ENCODE data around the gene TPSB2. TPM values are rescaled to one million over a fixed set of nuclear protein-coding genes. Genes with fewer than 3 reads are reported as not detected.

TPSB2 gene
- total RNA-seq, 1 experiment from 2014 or later, result not detected

DNA sequence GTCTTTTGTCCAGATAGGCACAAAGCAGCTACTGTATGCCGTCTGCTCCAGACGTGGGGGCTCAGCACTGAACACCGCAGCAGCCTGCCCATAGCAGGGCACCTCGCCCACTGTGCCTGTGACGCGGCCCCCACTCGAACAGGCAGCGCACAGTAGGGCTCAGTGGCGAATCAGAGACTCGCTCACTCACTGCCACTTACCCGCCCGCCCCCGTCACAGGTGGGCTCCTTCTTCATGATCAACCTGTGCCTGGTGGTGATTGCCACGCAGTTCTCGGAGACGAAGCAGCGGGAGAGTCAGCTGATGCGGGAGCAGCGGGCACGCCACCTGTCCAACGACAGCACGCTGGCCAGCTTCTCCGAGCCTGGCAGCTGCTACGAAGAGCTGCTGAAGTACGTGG is 28.5 kb downstream of the TPSB2 start (continued):
- TF ChIP-seq, protein P1, sequence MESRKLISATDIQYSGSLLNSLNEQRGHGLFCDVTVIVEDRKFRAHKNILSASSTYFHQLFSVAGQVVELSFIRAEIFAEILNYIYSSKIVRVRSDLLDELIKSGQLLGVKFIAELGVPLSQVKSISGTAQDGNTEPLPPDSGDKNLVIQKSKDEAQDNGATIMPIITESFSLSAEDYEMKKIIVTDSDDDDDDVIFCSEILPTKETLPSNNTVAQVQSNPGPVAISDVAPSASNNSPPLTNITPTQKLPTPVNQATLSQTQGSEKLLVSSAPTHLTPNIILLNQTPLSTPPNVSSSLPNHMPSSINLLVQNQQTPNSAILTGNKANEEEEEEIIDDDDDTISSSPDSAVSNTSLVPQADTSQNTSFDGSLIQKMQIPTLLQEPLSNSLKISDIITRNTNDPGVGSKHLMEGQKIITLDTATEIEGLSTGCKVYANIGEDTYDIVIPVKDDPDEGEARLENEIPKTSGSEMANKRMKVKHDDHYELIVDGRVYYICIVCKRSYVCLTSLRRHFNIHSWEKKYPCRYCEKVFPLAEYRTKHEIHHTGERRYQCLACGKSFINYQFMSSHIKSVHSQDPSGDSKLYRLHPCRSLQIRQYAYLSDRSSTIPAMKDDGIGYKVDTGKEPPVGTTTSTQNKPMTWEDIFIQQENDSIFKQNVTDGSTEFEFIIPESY (IDR thresholded peaks at IDR 0.05; ENCODE audit: extremely low read depth, insufficient replicate concordance, low read length), result no peak
- TF ChIP-seq CBX3 (IDR thresholded peaks at IDR 0.05; ENCODE audit: low read depth) (no peak), FOSL1 (IDR thresholded peaks at IDR 0.05; ENCODE audit: low read depth) (no peak), ZNF274 (IDR thresholded peaks at IDR 0.05; ENCODE audit: low read depth, low read length) (no peak), RAD21 (IDR thresholded peaks at IDR 0.05; ENCODE audit: low read depth) (no peak)

DNA sequence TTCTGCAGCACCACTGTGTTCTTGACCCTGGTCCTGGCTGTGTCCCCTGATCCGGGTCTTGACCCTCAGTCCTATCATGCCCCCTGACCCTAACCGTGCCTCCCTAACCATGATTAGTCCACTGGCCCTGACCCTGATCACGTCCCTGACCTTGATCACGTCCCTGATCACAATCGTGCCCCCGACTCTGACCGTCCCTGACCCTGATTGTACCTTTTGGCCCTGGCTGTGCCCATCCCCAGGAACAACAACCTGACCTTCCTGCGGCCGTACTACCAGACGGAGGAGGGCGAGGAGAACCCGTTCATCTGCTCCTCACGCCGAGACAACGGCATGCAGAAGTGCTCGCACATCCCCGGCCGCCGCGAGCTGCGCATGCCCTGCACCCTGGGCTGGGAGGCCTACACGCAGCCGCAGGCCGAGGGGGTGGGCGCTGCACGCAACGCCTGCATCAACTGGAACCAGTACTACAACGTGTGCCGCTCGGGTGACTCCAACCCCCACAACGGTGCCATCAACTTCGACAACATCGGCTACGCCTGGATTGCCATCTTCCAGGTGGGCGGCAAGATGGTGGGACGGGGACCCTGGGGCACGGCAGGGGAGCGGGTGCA is 29.9 kb downstream of the TPSB2 start:
- H3K9me2 ChIP-seq (ENCODE audit: insufficient read depth), result no peaks in the 10 kb centered on the region
- no peaks in the 10 kb centered on the region for H3K27me3 ChIP-seq (ENCODE audit: insufficient read depth, low read length)
- H3K9me3 ChIP-seq (ENCODE audit: control insufficient read depth in 1 of 2, insufficient read depth in 1 of 2, low read depth in 1 of 2, low read length in 2 of 2), result no peaks in the 10 kb centered on the region
- H3K27ac ChIP-seq (ENCODE audit: low read depth, low read length), result no peak overlapping the region
- ChIA-PET RAD21 (ENCODE audit: low non-redundant PET in 1 of 2, low total read pairs in 2 of 2, uncharacterized antibody in 2 of 2, unreplicated experiment in 2 of 2) (no interaction called here), POLR2A (no interaction called here), CTCF (no interaction called here)
- TF ChIP-seq, protein P2, sequence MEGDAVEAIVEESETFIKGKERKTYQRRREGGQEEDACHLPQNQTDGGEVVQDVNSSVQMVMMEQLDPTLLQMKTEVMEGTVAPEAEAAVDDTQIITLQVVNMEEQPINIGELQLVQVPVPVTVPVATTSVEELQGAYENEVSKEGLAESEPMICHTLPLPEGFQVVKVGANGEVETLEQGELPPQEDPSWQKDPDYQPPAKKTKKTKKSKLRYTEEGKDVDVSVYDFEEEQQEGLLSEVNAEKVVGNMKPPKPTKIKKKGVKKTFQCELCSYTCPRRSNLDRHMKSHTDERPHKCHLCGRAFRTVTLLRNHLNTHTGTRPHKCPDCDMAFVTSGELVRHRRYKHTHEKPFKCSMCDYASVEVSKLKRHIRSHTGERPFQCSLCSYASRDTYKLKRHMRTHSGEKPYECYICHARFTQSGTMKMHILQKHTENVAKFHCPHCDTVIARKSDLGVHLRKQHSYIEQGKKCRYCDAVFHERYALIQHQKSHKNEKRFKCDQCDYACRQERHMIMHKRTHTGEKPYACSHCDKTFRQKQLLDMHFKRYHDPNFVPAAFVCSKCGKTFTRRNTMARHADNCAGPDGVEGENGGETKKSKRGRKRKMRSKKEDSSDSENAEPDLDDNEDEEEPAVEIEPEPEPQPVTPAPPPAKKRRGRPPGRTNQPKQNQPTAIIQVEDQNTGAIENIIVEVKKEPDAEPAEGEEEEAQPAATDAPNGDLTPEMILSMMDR (IDR thresholded peaks at IDR 0.05 in 2 of 3, conservative IDR thresholded peaks at IDR 0.05 in 1 of 3; ENCODE audit: borderline replicate concordance in 1 of 3, insufficient read depth in 1 of 3, low read depth in 2 of 3, low read length in 2 of 3), result no peak
- TF ChIP-seq YY1 (IDR thresholded peaks at IDR 0.05; ENCODE audit: extremely low read depth, insufficient replicate concordance, low read depth, low read length) (no peak), CBX3 (IDR thresholded peaks at IDR 0.05; ENCODE audit: low read depth) (no peak), ZFX (IDR thresholded peaks at IDR 0.05) (no peak), EZH2phosphoT487 (IDR thresholded peaks at IDR 0.05; ENCODE audit: borderline replicate concordance) (no peak)
- TF ChIP-seq, protein P3, sequence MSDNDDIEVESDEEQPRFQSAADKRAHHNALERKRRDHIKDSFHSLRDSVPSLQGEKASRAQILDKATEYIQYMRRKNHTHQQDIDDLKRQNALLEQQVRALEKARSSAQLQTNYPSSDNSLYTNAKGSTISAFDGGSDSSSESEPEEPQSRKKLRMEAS (IDR thresholded peaks at IDR 0.05), result no peak
- no peaks in the 10 kb centered on the region for H3K79me2 ChIP-seq (ENCODE audit: insufficient read depth, low read length)
- no peak overlapping the region for H3K4me3 ChIP-seq (replicated peaks in 1 of 2; ENCODE audit: low read depth in 1 of 2, low read length in 2 of 2)
- intact Hi-C loops (cut with micrococcal nuclease), result no loop called here
- H3K36me3 ChIP-seq (ENCODE audit: control insufficient read depth in 1 of 2, insufficient read depth in 2 of 2, low read length in 2 of 2), result no peaks in the 10 kb centered on the region
- H3K4me1 ChIP-seq (ENCODE audit: control insufficient read depth in 1 of 2, insufficient read depth in 2 of 2, low read length in 2 of 2), result peaks cover 0 to 16% of the 10 kb centered on the region in 2 experiments; a peak in 2 of 4 replicates
- BruUV-seq (replicated peaks), result no TSS peak
- DNase-seq (ENCODE audit: low read depth, low spot score) (no peak), ATAC-seq (no peak)
- H2AFZ ChIP-seq (ENCODE audit: low read depth, low read length, poor library complexity, severe bottlenecking), result no peak overlapping the region
- no peak overlapping the region for H3K4me2 ChIP-seq (ENCODE audit: low read length)
- no peaks in the 10 kb centered on the region for H4K20me1 ChIP-seq (ENCODE audit: insufficient read depth)
- no peak overlapping the region for H3K9ac ChIP-seq (ENCODE audit: low read length)
